Activated CD8-positive, alpha-beta memory T cell treated with anti-CD3 and anti-CD28 coated beads for 48 hours (primary cell): ENCODE results near the gene RTN4.
"Not testable (repeated sequence)": the region's sequence is repeated elsewhere in the genome, so short reads cannot be mapped to it uniquely, and the experiment has no call there.

Source experiments
- DNase-seq, 3 experiments: peaks; one replicate each; pipeline ENCODE4 v3.0.0-alpha.2; 2020; ENCODE audit warnings: low read depth in 2 of 3, low spot score in 2 of 3

RTN4 gene

DNA sequence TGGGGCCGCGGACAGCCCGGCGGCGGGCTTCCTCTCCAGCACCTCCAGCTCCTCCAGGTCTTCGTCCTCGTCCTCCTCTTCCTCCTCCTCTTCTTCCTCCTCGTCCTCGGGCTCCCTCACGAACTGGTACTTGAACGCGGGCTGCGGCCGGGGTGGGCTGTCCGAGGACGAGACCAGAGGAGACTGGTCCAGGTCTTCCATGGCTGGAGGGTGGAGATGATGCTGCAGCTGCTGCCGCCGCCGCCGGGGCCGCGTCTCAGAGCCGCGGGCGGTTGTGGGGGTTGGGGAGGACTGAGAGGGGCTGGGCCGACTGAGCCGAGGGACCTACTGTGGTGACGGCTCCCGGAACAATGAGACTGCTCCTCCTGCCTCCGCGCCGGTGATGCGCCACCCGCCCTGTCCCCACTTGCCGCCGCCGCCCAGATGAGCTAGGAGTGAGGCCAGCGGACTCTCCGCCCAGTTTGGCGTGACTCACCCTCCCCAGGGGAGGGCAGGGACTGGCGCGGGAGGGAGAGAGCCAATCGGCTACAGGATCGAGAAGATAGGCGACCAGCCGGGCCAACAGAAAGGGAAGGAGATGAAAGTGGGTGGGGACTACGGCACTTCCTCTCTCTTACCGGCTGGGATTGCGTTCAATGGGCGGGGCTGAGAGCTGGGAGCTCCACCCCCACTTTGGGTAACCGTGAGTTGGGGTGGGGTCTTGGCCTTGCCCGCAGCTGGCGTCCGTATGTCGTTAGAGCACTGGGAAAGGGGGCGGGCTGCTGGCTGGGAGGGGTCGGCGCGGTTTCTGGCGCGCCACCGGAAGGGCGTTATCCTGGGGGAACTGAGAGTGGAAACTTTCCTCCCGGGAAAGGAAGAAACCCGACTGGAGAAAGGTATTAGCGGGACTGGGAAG is at the start of gene RTN4:
Gene RTN4, minus strand, starts transcription at position 352 of the 895 bp plus-strand sequence. Its CDS starts 151 bp downstream, at position 201.
- DNase-seq: peak; percentile 87 to 99 (median 95)

DNA sequence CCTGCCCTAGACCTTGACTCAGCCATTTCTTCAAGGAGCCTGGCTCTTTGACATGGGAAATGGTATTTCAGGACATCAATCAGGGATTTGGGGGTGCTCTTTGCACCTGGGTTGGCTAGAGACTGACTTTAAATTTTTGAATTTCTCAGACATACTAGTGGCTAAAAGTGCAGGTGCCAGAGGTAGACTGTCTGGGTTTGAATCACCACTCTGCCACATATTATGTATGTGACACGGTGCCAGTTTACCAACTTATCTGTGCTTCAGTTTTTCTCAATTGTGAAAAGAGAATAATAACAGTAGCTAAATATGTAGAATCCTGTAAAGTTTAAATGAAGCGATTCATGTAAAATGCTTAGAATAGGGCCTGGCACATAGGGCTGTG is 49.2 kb upstream of the RTN4 start:
- DNase-seq: no peak

DNA sequence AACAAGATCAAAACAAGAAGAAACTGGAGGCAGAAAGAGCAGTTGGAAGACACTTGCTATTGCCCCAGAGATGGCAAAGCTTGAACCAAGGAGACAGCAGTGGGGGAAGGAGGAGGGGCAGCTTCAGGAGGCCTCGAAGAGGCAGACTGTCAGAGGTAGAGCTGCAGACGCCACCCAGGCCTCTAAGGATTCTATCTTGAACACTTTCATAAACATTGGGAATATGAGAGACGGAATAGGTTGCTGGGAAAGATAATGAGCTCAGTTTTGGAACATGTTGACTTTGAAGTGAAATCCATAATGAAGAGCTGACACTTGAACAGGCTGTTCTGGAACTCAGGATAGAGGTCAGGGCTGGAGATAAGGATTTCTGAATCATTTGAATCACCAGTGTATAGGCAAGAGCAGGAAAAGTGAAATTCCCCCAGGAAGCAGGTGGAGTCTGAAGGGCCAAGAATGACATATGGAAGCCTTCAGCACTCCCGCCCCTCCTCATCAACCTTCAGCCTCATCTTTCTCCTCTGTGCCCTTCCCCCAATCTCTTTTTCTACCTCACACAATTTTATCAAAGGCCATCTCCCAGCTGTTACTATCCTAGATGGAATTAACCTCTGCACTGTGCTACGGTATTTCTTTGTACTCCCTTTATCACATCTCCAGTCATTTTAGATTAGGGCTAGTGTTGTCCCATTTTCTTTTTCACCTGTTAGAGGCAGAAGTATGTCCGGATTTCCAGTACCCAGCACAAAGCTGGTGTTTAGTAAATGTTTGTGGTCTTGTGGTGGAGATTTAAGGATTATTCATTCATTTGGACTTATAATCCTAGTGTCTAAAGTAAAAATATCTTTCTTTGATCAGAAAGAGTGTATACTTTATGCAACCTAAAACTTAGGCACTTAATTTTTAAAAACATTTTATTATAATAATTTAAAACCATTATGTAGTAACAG is 47.5 kb upstream of the RTN4 start:
- DNase-seq: no peak

- no peak for DNase-seq
Measured at GRCh38 chr2:55097082-55097460, 46.8 kb upstream of the RTN4 start.

DNA sequence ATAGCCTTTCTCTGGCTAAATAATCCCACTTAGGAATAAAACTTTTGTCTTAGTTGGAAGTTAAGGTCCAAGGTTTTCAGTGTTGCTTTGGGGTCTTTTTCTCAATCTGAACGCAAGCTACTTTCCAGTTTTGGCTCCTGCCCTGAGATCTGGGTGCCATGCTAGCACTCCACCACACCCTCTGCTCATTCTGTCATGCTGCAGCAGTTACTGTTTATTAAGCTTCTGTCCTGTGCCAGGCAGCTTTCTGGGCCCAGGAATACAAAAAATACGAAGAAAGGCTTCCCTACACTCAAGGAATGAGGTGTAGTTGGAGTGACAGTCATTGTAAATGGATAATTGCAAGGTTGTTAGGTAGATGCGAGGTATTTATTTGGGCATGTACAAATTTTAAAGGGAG is 46.3 kb upstream of the RTN4 start:
- DNase-seq: no peak

DNA sequence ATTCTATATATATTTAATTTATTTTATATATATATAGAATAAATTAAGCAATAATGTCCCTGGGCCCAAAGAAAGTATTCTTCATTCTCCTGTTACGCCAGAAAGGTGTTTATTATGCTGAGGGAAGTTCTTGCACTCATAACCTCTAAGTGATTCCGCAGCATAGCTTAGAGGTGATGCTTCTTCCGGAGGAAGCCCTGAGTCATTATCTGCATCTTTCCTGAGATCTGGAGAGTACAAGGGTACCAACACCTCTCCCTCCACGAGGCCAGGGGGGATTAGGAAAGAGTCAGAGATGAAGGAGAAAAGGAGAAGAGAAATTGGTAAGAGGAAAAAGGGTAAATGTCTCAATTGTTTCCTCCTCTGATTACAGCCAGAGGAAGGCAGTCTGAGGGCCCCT is 43.1 kb upstream of the RTN4 start:
- no peak for DNase-seq

GRCh38 chr2:55092439-55092838 is 42.2 kb upstream of the RTN4 start:
- no peak for DNase-seq

DNA sequence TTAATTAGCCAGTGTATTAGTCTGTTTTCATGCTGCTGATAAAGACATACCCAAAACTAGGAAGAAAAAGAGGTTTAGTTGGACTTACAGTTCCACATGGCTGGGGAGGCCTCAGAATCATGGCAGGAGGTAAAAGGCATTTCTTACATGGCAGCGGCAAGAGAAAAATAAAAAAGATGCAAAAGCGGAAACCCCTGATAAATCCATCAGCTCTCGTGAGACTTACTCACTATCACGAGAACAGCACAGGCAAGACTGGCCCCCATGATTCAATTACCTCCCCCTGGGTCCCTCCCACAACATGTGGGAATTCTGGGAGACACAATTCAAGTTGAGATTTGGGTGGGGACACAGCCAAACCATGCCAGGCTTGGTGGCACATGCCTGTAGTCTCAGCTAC is 41.4 kb upstream of the RTN4 start:
- DNase-seq: not testable (repeated sequence)

GRCh38 chr2:55090702-55091101 is 40.5 kb upstream of the RTN4 start:
- no peak for DNase-seq

- no peak for DNase-seq
Measured at GRCh38 chr2:55089726-55090125, 39.5 kb upstream of the RTN4 start.

- no peak for DNase-seq
Measured at GRCh38 chr2:55088400-55088799, 38.1 kb upstream of the RTN4 start.

GRCh38 chr2:55087936-55088335 is 37.7 kb upstream of the RTN4 start:
- DNase-seq: no peak

GRCh38 chr2:55087501-55087900 is 37.2 kb upstream of the RTN4 start:
- DNase-seq: no peak

GRCh38 chr2:55085113-55086040 is 35.1 kb upstream of the RTN4 start:
- DNase-seq: no peak

DNA sequence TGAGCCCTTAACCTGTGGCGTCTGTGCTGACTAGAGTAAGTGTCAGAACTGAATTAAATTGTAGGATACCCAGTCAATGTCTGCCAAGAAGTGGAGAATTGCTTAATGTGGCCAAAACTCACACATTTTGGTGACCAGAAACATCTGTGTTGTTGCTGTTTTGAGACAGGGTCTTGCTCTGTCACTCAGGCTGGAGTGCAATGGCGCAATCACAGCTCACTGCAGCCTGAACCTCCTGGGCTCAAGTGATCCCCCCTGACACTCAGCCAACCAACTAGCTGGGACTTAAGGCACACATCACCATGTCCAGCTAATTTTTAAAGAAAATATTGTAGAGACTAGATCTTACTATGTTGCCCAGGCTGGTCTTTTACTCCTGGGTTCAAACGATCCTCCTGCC is 34.4 kb upstream of the RTN4 start:
- no peak for DNase-seq

GRCh38 chr2:55080204-55080738 is 30.0 kb upstream of the RTN4 start:
- no peak for DNase-seq

DNA sequence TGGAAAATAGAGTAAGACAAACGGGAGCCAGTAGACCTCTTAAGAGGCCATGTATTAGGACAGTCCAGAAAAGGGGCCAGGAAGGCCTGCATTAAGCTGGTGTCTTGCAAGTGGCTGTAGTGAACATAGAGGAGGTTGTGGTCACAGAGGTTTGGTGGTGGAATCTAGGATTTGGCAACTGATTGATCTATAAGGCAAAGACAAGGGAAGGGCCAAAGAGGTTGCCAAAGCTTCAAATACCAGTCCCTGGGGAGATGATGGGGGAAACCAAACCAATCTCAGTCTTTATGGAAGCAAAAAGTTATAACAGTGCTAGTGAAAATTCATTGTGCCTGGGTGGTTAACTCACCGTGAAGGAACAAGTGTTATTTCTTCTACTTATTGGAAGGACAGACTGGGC is 28.7 kb upstream of the RTN4 start:
- DNase-seq: no peak

- DNase-seq: no peak
Measured at GRCh38 chr2:55076721-55077120, 26.5 kb upstream of the RTN4 start.

- DNase-seq: not testable (repeated sequence)
Measured at GRCh38 chr2:55076019-55076418, 25.8 kb upstream of the RTN4 start.
